Posterior cingulate gyrus (tissue), 11 donors: ENCODE measurements around the gene CALN1.
"Not testable (repeated sequence)": the region's sequence is repeated elsewhere in the genome, so short reads cannot be mapped to it uniquely, and the experiment has no call there.

Experiments used
- DNase-seq, 10 donors: peaks; one replicate each; pipeline versions ENCODE4 v3.0.0 to v3.0.0-alpha.2; 2020 to 2021; ENCODE audit warnings: mixed read lengths in 3 of 10
- intact Hi-C: fragments of 100-400 bp; cut with DNase I; formaldehyde crosslinking; loops from one replicate; pipeline ENCODE4 v1.15.1; 2023

The CALN1 gene

GRCh38 chr7:72217151-72217550, 195.0 kb downstream of the CALN1 start:
- intact Hi-C loops: no loop called here
- no peak for DNase-seq

DNA sequence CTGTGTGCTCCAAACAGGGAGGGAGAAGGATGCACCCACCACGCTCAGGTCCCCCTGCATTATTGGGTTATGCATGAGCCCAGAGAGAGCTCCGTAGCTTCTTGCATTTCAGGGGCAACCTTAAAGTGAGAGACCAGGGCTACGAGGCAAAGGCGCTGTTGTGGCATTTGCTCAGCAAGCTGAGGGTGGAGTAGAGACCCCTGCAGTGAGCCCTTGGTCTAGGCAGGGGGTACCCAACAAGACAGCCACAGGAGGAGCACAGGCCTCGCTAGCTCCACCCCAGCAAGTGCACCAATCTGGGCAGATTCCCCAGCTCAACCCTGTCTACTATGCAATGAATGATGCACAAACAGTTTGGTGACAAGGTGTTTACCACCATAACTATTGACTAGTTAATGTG, 198.4 kb downstream of the CALN1 start:
- no peak for DNase-seq
- intact Hi-C loops: no loop called here

GRCh38 chr7:72213081-72213480, 199.1 kb downstream of the CALN1 start:
- intact Hi-C loops: no loop called here
- no peak for DNase-seq

DNA sequence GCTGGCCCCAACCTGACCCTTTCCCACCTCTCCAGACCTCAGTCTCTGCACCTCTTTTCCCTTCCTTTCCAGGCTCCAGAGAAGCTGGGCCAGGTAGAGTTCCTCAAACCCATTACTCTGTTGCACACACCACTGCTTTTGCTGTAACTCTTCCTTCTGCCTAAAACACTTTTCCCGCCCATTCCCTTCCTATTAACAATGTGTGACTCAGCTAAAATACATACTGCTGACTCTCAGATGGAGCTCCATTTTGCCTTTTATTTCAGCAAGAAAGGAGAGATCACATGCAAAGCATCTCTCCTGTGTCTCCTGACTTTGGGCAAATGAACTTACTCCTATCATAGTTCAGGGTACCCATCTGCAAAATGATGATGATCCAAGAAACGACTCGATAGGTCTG, 201.0 kb downstream of the CALN1 start:
- no peak for DNase-seq
- intact Hi-C loops: no loop called here

DNA sequence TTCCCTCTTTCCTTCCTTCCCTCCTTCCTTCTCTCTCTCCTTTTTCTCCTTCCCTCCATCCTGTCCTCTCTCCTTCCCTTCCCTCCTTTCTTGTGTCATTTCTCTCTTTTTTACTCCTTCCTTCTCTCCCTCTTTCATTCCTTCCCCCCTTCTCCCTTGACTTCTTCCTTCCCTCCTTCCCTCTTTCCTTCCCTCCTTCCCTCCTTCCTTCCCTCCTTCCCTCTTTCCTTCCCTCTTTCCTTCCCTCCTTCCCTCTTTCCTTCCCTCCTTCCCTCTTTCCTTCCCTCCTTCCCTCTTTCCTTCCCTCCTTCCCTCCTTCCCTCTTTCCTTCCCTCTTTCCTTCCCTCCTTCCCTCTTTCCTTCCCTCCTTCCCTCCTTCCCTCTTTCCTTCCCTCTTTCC, 203.1 kb downstream of the CALN1 start:
- intact Hi-C loops, DNase-seq: not testable (repeated sequence)

DNA sequence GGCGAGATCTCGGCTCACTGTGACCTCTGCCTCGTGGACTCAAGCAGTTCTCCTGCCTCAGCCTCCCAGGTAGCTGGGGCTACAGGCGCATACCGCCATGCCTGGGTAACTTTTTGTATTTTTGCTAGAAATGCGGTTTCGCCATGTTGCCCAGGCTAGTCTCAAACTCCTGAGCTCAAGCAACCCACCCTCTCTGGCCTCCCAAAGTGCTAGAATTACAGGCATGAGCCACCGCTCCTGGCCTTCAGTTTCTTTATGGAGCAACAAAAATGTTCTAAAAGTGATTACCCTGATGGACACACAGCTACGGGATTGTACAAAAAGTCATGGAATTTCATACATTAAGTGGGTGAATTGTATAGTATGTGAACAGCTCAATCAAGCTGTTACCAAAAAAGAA, 216.0 kb downstream of the CALN1 start:
- DNase-seq: no peak
- intact Hi-C loops: no loop called here

GRCh38 chr7:72190919-72191318, 221.2 kb downstream of the CALN1 start:
- DNase-seq: no peak
- intact Hi-C loops: no loop called here

DNA sequence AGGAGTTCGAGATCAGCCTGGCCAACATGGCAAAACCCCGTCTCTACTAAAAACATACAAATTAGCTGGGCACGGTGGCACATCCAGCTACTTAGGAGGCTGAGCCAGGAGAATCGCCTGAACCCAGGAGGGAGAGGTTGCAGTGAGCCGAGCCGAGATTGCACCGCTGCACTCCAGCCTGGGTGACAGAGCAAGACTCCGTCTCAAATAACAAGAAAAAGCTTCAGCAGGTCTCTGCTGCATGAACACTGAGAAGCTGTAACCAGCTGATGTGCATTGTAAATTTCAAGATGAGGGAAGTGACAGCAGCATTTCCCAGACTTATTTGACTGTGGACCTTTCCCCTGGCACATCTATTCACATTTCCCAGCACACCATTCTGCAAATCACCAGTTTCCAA, 222.0 kb downstream of the CALN1 start:
- intact Hi-C loops: no loop called here
- no peak for DNase-seq

GRCh38 chr7:72187179-72187578, 225.0 kb downstream of the CALN1 start:
- intact Hi-C loops: no loop called here
- DNase-seq: no peak

DNA sequence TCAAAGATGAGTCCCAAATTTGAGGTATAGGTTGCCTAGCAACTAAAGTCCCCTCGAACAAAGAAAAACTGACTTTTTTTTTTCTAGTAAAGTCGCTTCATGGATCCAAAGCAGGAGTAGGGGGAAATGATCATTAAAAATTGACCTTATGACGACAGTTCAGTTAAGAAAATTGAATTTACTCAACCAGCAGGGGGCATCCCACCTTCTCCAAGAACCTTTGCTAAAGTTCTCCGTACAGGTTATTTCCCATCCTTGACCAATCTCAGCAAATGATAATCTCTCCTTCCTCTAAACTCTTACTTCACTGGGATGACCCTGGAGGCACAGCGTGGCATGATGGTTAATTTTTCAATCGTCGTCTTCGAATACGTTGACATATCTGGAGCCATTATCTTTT, 228.3 kb downstream of the CALN1 start:
- DNase-seq: no peak
- intact Hi-C loops: no loop called here

DNA sequence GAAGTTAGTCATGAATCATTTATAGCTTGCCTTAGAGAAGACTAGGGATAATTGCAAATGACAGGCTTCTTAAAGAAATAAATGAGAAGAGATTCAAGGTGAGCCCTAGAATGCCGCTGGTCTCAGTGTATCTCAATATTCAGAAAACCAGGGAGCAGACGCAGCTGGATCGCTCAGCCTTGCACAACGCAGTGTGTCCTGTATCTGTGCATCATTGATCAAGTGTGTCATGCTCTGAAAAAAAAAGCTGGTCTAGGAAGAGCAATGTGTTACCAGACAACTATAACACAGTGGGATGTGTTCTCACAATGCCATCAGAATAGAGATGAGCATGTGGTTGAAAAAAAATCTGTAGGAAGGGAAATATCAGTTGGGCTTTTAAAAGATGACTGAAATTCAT, 230.1 kb downstream of the CALN1 start:
- DNase-seq: no peak
- intact Hi-C loops: no loop called here

DNA sequence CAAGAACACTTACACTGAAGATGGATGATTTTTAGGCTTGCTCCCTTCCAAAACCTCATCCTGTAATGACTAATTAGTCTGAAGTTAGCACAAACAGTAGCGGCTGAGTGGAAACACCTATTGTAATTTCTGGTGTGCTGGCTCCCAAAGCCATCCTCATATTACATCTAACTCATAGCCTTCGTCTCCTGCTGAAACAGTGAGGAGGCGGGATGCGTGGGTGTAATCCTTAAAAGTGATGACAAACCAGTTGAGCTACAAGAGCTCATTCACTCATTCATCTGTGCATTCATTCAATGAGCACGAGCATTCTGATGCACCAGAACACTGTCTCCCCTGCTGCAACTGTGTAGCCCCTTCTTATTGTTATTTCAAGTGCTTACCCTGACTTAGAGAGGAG, 235.3 kb downstream of the CALN1 start:
- DNase-seq: peak in 3 of 10 donors; percentile 8 to 47 (median 25)
- intact Hi-C loops: no loop called here

- intact Hi-C loops: no loop called here
- DNase-seq: no peak
These were observed 241.7 kb downstream of the CALN1 start for GRCh38 chr7:72170475-72170874.

- intact Hi-C loops: no loop called here
- DNase-seq: no peak
These were observed 248.9 kb downstream of the CALN1 start for GRCh38 chr7:72163271-72163670.

GRCh38 chr7:72161534-72161933, 250.6 kb downstream of the CALN1 start:
- DNase-seq: no peak
- intact Hi-C loops: no loop called here

GRCh38 chr7:72159911-72160310, 252.2 kb downstream of the CALN1 start:
- DNase-seq: no peak
- intact Hi-C loops: loop anchor here (10.0 kb wide), 1 partner anchor 175 kb away; no protein-coding TSS in a partner anchor

- intact Hi-C loops: loop anchor here (10.0 kb wide), 1 partner anchor 178 kb away; no protein-coding TSS in a partner anchor
- no peak for DNase-seq
These were observed 255.5 kb downstream of the CALN1 start for GRCh38 chr7:72156671-72157070.

DNA sequence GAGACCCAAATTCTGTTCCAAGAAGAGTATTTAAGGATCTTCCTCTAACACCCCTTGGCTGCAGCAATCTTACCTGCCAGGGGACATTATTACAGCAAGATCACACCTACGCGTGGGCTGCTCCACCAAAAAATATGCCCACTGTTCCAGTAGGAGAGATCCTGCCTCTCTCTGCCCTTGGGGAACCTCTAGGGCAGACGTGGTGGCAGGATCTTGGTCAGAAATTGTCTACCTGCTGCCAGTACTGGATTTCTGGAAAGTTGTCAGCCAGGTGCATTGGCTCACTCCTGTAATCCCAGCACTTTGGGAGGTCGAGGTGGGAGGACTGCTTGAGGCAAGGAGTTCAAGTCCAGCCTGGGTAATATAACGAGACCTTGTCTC, 259.0 kb downstream of the CALN1 start:
- intact Hi-C loops: loop anchor here (10.0 kb wide), 1 partner anchor 182 kb away; no protein-coding TSS in a partner anchor
- no peak for DNase-seq

GRCh38 chr7:72152161-72153131, 259.7 kb downstream of the CALN1 start:
- intact Hi-C loops: loop anchor here (10.0 kb wide), 1 partner anchor 182 kb away; no protein-coding TSS in a partner anchor
- DNase-seq: peak in 5 of 10 donors; percentile 17 to 62 (median 25)

DNA sequence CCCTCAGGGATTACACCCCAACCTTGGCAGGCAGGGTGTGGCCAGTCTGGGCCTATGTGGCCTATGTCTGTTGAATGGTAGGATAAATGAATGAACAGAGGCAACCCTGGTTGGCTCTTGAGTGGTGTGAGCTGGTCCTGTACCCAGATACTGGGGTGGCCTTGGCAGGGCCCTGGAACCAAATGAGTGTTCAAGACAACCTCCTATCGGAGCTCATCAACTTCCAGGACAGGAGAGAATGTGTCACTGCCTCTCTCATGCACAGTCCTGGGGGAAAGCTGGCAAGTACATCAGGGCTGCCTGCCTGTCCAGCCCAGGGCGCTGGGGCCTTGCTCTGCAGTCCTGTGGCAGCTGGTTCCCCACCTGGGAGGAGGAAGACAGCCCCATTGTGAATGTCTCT, 271.6 kb downstream of the CALN1 start:
- DNase-seq: no peak
- intact Hi-C loops: no loop called here

DNA sequence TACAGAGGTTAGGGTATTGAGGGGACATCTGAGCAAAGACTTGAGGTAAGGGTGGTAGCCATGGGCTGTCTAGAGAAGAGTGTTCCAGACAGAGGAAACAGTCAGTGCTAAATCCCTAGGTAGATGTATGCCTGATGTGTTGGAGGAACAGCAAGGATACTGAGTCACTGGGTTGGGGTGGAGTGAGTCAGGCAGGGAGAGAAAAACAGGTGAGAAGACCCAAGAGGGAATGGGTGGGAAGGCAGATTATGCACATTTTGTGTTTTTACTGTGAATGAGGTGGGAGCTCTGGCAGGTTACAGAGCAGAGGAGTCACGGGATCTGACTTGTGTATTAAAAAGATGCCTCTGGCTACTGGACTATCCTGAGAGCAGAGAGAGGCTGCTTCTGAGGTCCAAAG, 285.0 kb downstream of the CALN1 start:
- intact Hi-C loops: no loop called here
- no peak for DNase-seq

GRCh38 chr7:72123913-72124312, 288.2 kb downstream of the CALN1 start:
- no peak for DNase-seq
- intact Hi-C loops: no loop called here
